Spleen (tissue), 11 donors: ENCODE data around the gene ICAM4. TPM values are rescaled to one million over a fixed set of nuclear protein-coding genes. Genes with fewer than 3 reads are reported as not detected.

Experiments used
- DNase-seq: peaks from one replicate; pipeline ENCODE4 v3.0.0-alpha.2; 2020
- H3K27ac ChIP-seq, 8 donors: fragments of 200-600 bp; sonication (generic) in 7 of 8; 1 replicate in 4 of 8; 2 replicates in 4 of 8; pipeline versions ENCODE4 v1.5.0 to v1.8.0; 2016 to 2021; ENCODE audit warnings: inconsistent platforms in 4 of 8, mild to moderate bottlenecking in 4 of 8, moderate library complexity in 1 of 8
- H3K27me3 ChIP-seq, 7 donors: fragments of 200-600 bp; sonication (generic) in 6 of 7; replicated peaks in 1 of 7; 1 replicate in 4 of 7; 2 replicates in 3 of 7; pipeline versions ENCODE4 v1.5.0 to v1.8.0; 2016 to 2021; ENCODE audit warnings: inconsistent platforms in 3 of 7, mild to moderate bottlenecking in 1 of 7
- H3K36me3 ChIP-seq, 6 donors: fragments of 200-600 bp; sonication (generic) in 5 of 6; 1 replicate in 4 of 6; 2 replicates in 2 of 6; pipeline versions ENCODE4 v1.5.0 to v1.8.0; 2016 to 2021; ENCODE audit warnings: inconsistent platforms in 2 of 6
- H3K4me1 ChIP-seq, 6 donors: fragments of 200-600 bp; sonication (generic) in 5 of 6; 1 replicate in 3 of 6; 2 replicates in 3 of 6; pipeline versions ENCODE4 v1.5.0 to v1.8.0; 2016 to 2021; ENCODE audit warnings: inconsistent platforms in 3 of 6
- H3K4me3 ChIP-seq, 8 donors: fragments of 200-600 bp; sonication (generic) in 7 of 8; 1 replicate in 4 of 8; 2 replicates in 4 of 8; pipeline versions ENCODE4 v1.5.0 to v1.8.0; 2016 to 2021; ENCODE audit warnings: inconsistent platforms in 4 of 8, mild to moderate bottlenecking in 4 of 8, moderate library complexity in 2 of 8
- H3K9me3 ChIP-seq, 8 donors: fragments of 200-600 bp; sonication (generic) in 7 of 8; 1 replicate in 4 of 8; 2 replicates in 4 of 8; pipeline versions ENCODE4 v1.5.0 to v1.8.0; 2016 to 2021; ENCODE audit warnings: inconsistent platforms in 4 of 8
- POLR2A ChIP-seq, 3 donors: fragments of 450-650 bp; IDR thresholded peaks; one replicate each; pipeline ENCODE4 v1.5.1; 2017; ENCODE audit warnings: antibody characterized with exemption in 3 of 3, mild to moderate bottlenecking in 1 of 3
- POLR2AphosphoS5 ChIP-seq, 3 donors: sonication (generic); formaldehyde crosslinking; IDR thresholded peaks; one replicate each; pipeline ENCODE4 v1.5.1; 2017; ENCODE audit warnings: antibody characterized with exemption in 3 of 3
- WGBS, 5 donors: extraction: QIAGEN DNeasy Blood & Tissue Kit in 3 of 5; methylation state at CpG; one replicate each; pipeline versions ENCODE4 v1.1.5 to v1.1.7; 2013 to 2018; 5-methylcytosine and 5-hydroxymethylcytosine counted together
- intact Hi-C: fragments of 100-400 bp; cut with DNase I; formaldehyde crosslinking; loops from one replicate; pipeline ENCODE4 v1.15.0; 2023; ENCODE audit warnings: low total_unique reads
- polyA plus RNA-seq, 3 donors: library from polyadenylated mRNA; stranded (reverse); fragments of 200-250 nt; gene quantifications; one replicate each; pipeline ENCODE4 v1.2.1, GENCODE V29; 2013
- total RNA-seq, 7 donors: library from RNA; depleted of rRNA in 3 of 7; stranded (reverse); fragments of >200 nt in 3 of 7; fragmentation: NEBNext Ultra II Directional in 4 of 7; extraction: Animal tissue kit (Norgen Biotek cat#: 25700) in 4 of 7; gene quantifications; one replicate each; pipeline versions ENCODE4 v1.1.0 to v1.2.1, GENCODE V29; 2016 to 2021
- TF ChIP-seq, protein P1 (sequence below), 11 experiments: fragments of 200-600 bp in 7 of 11; fragments of 450-650 bp in 4 of 11; sonication (generic) in 4 of 11; IDR thresholded peaks in 8 of 11; conservative IDR thresholded peaks in 3 of 11; 1 replicate in 7 of 11; 2 replicates in 4 of 11; pipeline versions ENCODE4 v1.4.0 to v1.8.0; 2016 to 2021; ENCODE audit warnings: antibody characterized with exemption in 11 of 11, inconsistent platforms in 4 of 11, mild to moderate bottlenecking in 1 of 11
- donor health status: healthy with polysubstance abuse.
- donor health status: DM: no; HTN: no; CAD: no; lungs with moderate emphysema.
- donor health status: DM: no; HTN: no; CAD: no.
- donor health status: Bipolar disorder and iron deficiency.
- donor health status: healthy.
- donor health status: DM: no; HTN: no; CAD: no.
- donor health status: DM: yes; HTN: yes; CAD: no.

Gene ICAM4
- total and polyA plus RNA-seq, 10 donors, result 0.48 to 3.7 (median 1.3) TPM

DNA sequence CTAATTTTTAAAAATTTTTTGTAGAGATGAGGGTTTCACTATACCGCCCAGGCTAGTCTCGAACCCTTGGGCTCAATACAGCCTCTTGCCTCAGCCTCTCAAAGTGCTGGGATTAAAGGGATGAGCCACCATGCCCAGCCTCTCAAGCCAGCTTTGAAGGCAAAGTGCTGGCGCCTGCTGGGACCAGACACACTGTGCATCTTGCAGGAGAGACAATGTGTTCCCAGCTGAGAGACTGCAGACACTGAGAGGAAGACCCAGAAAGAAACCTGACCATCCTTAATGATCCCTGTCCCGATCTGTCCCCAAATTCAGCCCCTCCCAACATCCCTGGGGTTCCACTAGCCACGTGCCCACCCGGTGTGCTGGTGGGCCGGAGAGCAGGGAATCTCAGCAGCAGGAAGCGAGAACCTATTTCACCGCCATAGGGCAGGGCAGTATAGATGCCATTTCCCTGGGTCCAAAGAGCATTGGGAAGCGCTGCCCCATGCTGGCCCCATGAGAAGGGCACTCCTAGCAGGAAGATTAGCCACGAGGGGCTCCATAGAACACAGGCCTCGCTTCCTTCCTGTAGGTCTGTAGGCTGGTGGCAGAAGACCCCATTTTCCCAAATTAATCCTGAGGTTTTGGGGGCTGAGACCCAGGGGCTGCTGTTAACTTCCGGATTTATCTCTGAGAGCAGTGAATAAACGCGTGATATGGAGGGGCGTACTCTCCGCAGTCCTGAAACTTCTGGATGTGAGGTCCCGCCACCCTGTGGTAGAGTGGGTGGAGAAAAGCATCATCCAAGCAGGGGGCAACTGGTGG lies 45.6 kb downstream of the ICAM4 start:
- Histone ChIP-seq H3K27me3 (no peaks in the 10 kb centered on the region), H3K4me3 (peak overlapping the region; percentile 58 to 91 (median 82)), H3K4me1 (peaks cover 11 to 74% (median 35%) of the 10 kb centered on the region in 6 donors), H3K27ac (peak overlapping the region in 7 of 8 donors; percentile 87 to 95 (median 93)), H3K36me3 (peaks cover 6 to 74% (median 48%) of the 10 kb centered on the region in 6 donors), H3K9me3 (no peaks in the 10 kb centered on the region)
- intact Hi-C loops, result loop anchor here (10.0 kb wide), 1 partner anchor 58 kb away; the partner anchor contains the start of gene ICAM1
- WGBS, 5 donors, result 25 to 45% (median 40%) methylated on average over 14 to 18 of the region's 18 CpGs
- TF ChIP-seq POLR2A (IDR thresholded peaks at IDR 0.05), result no peak
- TF ChIP-seq, protein P1, sequence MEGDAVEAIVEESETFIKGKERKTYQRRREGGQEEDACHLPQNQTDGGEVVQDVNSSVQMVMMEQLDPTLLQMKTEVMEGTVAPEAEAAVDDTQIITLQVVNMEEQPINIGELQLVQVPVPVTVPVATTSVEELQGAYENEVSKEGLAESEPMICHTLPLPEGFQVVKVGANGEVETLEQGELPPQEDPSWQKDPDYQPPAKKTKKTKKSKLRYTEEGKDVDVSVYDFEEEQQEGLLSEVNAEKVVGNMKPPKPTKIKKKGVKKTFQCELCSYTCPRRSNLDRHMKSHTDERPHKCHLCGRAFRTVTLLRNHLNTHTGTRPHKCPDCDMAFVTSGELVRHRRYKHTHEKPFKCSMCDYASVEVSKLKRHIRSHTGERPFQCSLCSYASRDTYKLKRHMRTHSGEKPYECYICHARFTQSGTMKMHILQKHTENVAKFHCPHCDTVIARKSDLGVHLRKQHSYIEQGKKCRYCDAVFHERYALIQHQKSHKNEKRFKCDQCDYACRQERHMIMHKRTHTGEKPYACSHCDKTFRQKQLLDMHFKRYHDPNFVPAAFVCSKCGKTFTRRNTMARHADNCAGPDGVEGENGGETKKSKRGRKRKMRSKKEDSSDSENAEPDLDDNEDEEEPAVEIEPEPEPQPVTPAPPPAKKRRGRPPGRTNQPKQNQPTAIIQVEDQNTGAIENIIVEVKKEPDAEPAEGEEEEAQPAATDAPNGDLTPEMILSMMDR (IDR thresholded peaks at IDR 0.05 in 8 of 11, conservative IDR thresholded peaks at IDR 0.05 in 3 of 11), result peak in 1 of 11 experiments; percentile 8
- no peak for TF ChIP-seq POLR2AphosphoS5 (IDR thresholded peaks at IDR 0.05)
- DNase-seq, result no peak

DNA sequence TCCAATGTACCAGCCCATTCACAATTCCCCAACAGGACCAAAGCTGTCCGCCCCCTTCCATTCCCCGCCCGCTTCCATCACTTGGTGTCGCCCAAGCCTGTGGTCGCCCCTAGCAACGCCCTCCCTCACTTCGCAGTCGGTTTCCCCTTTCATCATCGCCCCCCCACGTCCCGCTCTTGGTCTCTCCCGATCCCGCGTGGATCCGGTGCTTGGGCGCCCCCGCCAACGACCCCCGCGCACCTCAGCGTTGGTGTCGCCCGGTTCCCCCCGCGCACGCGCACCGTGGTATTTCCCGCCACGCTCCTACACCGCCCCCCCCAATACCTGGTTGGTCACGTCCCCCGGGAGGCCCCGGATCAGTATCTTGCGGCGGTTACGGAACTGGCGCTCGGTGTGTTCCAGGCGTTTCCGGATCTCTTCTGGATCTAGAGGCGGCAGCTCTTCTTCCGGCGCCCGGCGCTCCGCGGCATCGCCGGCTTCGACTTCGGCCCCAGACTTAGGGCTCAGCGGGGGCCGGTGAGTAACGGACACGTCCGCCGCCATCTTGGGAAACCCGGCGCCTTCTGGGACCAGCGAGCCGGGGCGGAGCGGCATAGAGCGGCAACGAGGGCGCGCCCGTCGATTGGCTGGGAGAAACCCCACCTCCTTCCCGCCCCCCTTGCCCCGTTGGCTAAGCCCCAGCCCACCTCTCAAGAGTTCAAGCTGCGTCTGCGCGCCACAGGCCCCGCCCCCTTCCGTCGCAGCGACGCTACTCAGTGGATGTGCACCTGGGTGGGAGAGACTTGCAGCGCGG lies 46.4 kb downstream of the ICAM4 start, which contains the start of gene RAVER1:
RAVER1 (minus strand) TSS at position 565 of the 793 bp plus-strand sequence; CDS start at position 543, 22 bp downstream.
- Histone ChIP-seq H3K36me3 (peaks cover 0 to 66% (median 40%) of the 10 kb centered on the region in 6 donors), H3K9me3 (no peaks in the 10 kb centered on the region), H3K27me3 (no peaks in the 10 kb centered on the region), H3K4me1 (peaks cover 12 to 74% (median 42%) of the 10 kb centered on the region in 6 donors), H3K4me3 (peak within 1 kb of the TSS; percentile 58 to 91 (median 82)), H3K27ac (peak within 1 kb of the TSS; percentile 87 to 95 (median 92))
- WGBS, 5 donors, result 0 to 1% (median 1%) methylated on average over 54 to 82 of the region's 82 CpGs
- intact Hi-C loops, result loop anchor here (10.0 kb wide), 1 partner anchor 58 kb away; the partner anchor contains the start of gene ICAM1
- TF ChIP-seq, protein P1 (IDR thresholded peaks at IDR 0.05 in 8 of 11, conservative IDR thresholded peaks at IDR 0.05 in 3 of 11), result peak in 2 of 11 experiments; percentile 24 to 31
- peak in 1 of 3 donors; percentile 11 for TF ChIP-seq POLR2A (IDR thresholded peaks at IDR 0.05)
- peak; percentile 94 to 97 (median 95) for TF ChIP-seq POLR2AphosphoS5 (IDR thresholded peaks at IDR 0.05)
- peak; percentile 99 for DNase-seq

DNA sequence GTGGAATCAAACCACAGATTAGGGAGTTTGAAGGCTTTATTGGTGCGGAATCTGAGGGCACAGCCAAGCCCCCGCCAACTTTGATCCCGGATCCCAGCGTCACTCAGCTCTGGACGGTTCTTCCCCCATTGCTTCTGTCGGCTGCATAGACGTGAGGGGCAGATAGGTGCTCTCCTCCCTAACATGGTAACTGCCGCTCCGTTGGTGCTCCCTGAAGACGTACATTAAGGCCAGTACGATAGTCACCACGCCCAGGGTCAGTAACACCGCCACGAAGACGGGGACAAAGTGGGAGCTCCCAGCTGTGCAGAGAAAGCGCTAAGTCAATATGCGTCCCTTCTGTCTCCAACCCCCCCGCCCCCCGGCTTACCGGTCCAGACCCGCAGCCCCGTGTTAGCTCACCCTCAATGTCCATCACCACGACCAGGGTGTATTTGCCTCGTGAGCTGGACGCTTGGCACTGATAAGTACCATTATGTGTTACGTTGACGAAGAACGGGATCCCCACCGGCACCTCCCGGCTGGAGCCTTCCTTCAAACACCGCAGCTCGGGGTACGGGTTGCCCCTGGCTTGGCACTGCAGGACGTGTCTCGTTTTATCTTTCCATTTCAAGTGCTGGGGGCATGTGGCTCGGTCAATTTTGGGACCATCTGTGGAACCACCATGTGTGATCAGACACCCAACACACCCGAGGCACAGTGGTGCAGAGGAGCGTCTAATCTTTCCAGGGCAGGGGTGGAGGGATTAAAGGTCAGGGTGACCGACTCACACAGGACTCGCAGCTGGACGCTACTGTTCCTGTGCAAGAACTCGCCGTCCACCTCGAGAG lies 47.2 kb downstream of the ICAM4 start:
- H3K9me3 ChIP-seq, result no peaks in the 10 kb centered on the region
- H3K36me3 ChIP-seq, result peaks cover 0 to 58% (median 32%) of the 10 kb centered on the region in 6 donors
- H3K4me3 ChIP-seq, result peak overlapping the region; percentile 1 to 91 (median 80)
- no peaks in the 10 kb centered on the region for H3K27me3 ChIP-seq
- no peak for DNase-seq
- TF ChIP-seq, protein P1 (IDR thresholded peaks at IDR 0.05 in 8 of 11, conservative IDR thresholded peaks at IDR 0.05 in 3 of 11), result no peak
- TF ChIP-seq POLR2A (IDR thresholded peaks at IDR 0.05), result no peak
- no peak for TF ChIP-seq POLR2AphosphoS5 (IDR thresholded peaks at IDR 0.05)
- 43 to 55% (median 45%) methylated on average over 34 to 44 of the region's 44 CpGs for WGBS, 5 donors
- peak overlapping the region; percentile 14 to 95 (median 92) for H3K27ac ChIP-seq
- peaks cover 18 to 82% (median 50%) of the 10 kb centered on the region in 6 donors for H3K4me1 ChIP-seq
- intact Hi-C loops, result loop anchor here (10.0 kb wide), 1 partner anchor 59 kb away; the partner anchor contains the start of gene ICAM1
